Breast epithelium (tissue), 3 donors: Measurements from ENCODE around the gene ITGB2.

ENCODE experiments used
- CTCF ChIP-seq, 3 donors: fragments of 450-650 bp; IDR thresholded peaks; one replicate each; pipeline ENCODE4 v1.5.1; 2016 to 2017; ENCODE audit warnings: antibody characterized with exemption in 3 of 3, mild to moderate bottlenecking in 3 of 3, moderate library complexity in 3 of 3
- POLR2A ChIP-seq: fragments of 450-650 bp; IDR thresholded peaks from one replicate; pipeline ENCODE4 v1.6.1; 2016; ENCODE audit warnings: antibody characterized with exemption, mild to moderate bottlenecking, moderate library complexity

- TF ChIP-seq CTCF (IDR thresholded peaks at IDR 0.05), result no peak
- TF ChIP-seq POLR2A, result no peak
Observed at GRCh38 chr21:44837537-44837936, 83.2 kb downstream of the ITGB2 start.
